GM12874 (cell line): ENCODE data around the gene TTYH3.

Experiments
- CTCF ChIP-seq: IDR thresholded peaks from 2 replicates; pipeline ENCODE4 v1.5.1; 2011; ENCODE audit warnings: low read depth, mild to moderate bottlenecking, control low read depth, low read length, moderate library complexity; ENCODE audit not compliant: insufficient read depth

Gene TTYH3

GRCh38 chr7:2616387-2617324 lies 15.1 kb upstream of the TTYH3 start:
- TF ChIP-seq CTCF = no peak

DNA sequence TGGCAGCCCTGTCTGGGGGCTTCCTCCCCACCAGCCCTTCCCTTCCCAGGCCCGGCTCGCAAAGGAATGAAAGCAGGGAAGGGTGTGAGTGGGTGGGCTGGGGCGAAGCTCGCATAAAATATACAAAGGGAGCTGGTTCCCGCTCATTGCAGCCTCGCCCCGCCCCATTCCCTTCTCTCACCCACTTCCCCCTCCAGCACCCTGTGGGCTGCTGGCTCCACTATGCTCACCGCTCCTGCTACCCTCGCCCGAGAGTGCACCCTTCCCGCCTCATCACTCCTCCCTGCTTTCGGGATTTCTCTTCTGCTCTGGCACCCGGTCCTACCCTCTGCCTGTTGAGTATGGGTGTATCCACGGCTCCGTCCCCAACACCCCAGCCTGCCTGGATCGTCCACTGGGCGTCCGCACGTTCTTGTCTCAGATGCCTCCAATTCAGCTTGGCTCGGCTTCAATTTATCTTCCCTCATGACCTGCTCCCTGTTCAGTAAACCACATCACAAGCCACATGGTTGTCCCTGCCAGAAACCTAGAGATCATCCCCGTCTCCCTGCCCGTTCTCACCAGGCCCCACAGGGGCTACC lies 14.4 kb upstream of the TTYH3 start:
- no peak for TF ChIP-seq CTCF

- TF ChIP-seq CTCF = no peak
Measured at GRCh38 chr7:2619116-2619515, 12.7 kb upstream of the TTYH3 start.

DNA sequence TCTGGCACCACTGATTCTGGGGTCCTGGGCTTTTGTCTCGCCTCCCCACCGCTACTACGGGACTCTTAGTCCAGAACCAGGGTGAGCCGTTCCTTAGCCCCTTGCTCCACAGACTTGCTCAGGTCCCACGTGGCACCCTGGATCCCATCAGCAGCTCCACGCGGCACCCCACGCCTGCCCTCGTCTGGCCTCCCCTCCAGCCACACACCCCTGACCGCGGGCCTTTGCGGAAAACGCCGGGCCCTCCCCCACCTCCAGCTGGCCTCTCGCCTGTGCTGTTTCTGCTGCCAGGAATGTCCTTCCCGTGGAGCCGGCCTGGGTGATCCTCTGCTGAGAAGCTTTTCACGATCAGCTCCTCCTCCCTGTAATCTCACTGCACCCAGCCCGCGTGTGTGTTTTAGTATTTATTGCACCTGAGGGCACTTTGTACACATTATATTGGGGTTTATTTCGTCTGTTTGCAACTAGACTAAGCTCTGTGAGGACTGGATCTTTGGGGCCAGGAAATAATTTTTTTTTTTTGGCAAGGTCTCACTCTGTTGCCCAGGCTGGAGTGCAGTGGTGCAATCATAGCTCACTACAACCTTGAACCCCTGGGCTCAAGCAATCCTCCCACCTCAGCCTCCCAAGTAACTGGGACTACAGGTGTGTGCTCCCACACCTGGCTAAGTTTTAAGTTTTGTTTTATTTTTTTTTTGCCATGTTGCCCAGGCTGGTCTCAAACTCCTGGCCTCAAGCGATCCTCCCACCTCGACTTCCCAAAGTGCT lies 10.5 kb upstream of the TTYH3 start:
- TF ChIP-seq CTCF = no peak

DNA sequence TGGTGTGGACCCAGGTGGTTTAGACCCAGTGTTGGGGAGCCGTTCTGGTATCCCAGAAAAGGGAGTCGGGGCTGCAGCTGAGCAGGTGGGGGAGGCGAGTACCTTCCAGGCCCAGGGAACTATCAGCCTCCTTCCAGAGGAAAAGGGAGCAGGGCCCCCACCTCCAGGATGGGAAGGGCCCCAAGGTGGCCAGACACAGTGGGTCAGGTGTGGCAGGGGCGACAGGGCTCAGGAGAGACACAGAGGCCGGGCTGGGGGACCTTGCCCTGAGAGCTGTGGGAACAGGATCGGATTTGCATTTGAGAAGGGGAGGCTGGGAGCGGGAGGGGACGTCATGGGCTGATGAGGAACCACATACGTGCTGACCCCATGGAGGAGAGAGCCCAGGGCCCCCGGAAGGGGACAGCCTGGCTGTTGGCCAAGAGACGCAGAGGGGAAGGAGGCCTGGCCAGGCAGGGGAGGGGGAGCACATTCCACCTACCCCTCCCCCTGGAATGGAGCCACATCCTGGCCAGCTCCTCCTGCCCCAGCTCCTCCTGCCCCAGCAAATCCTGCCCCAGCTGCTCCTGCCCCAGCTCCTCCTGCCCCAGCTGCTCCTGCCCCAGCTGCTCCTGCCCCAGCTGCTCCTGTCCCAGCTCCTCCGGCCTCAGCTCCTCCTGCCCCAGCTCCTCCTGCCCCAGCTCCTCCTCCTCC lies 9.7 kb upstream of the TTYH3 start:
- no peak for TF ChIP-seq CTCF

GRCh38 chr7:2622869-2623697 lies 8.7 kb upstream of the TTYH3 start:
- no peak for TF ChIP-seq CTCF
